ENCODE measurements around the gene PAAF1.

PAAF1 gene

GRCh38 chr11:73949246-73949645, 72.4 kb downstream of the PAAF1 start:
- DNase-seq (ENCODE audit: low read depth), result no peak
- no peak for TF ChIP-seq CTCF (conservative IDR thresholded peaks at IDR 0.05; ENCODE audit: control insufficient read depth, insufficient read depth, low read depth, low read length)
- H3K4me3 ChIP-seq (ENCODE audit: control insufficient read depth, low read depth, low read length), result no peak overlapping the region

- TF ChIP-seq CTCF (conservative IDR thresholded peaks at IDR 0.05; ENCODE audit: control insufficient read depth, insufficient read depth, low read depth, low read length), result no peak
- no peak overlapping the region for H3K4me3 ChIP-seq (ENCODE audit: control insufficient read depth, low read depth, low read length)
- DNase-seq (ENCODE audit: low read depth), result no peak
These were observed 73.1 kb downstream of the PAAF1 start for GRCh38 chr11:73949912-73950311.

- no peak for TF ChIP-seq CTCF (conservative IDR thresholded peaks at IDR 0.05; ENCODE audit: control insufficient read depth, insufficient read depth, low read depth, low read length)
- DNase-seq (ENCODE audit: low read depth), result peak; percentile 44
These were observed 74.3 kb downstream of the PAAF1 start, which contains the start of gene DNAJB13 for GRCh38 chr11:73950869-73951710. Gene DNAJB13 (plus strand): TSS chr11:73951026. CDS start chr11:73951070, 44 bp downstream.

GRCh38 chr11:73951797-73952196, 75.0 kb downstream of the PAAF1 start:
- no peak for DNase-seq (ENCODE audit: low read depth)
- TF ChIP-seq CTCF (conservative IDR thresholded peaks at IDR 0.05; ENCODE audit: control insufficient read depth, insufficient read depth, low read depth, low read length), result no peak
- H3K4me3 ChIP-seq (ENCODE audit: control insufficient read depth, low read depth, low read length), result no peak overlapping the region

More at GRCh38 chr11:73950869-73951710, 74.3 kb downstream of the PAAF1 start, which contains the start of gene DNAJB13:
- H3K4me3 ChIP-seq (ENCODE audit: control insufficient read depth, low read depth, low read length), result no peak within 1 kb of the TSS

- no peak overlapping the region for H3K4me3 ChIP-seq (ENCODE audit: control insufficient read depth, low read depth, low read length)
- no peak for DNase-seq (ENCODE audit: low read depth)
- TF ChIP-seq CTCF (conservative IDR thresholded peaks at IDR 0.05; ENCODE audit: control insufficient read depth, insufficient read depth, low read depth, low read length), result no peak
These were observed 80.3 kb downstream of the PAAF1 start for GRCh38 chr11:73956876-73957653.

GRCh38 chr11:73957654-73958361, 81.0 kb downstream of the PAAF1 start:
- no peak overlapping the region for H3K4me3 ChIP-seq (ENCODE audit: control insufficient read depth, low read depth, low read length)
- no peak for TF ChIP-seq CTCF (conservative IDR thresholded peaks at IDR 0.05; ENCODE audit: control insufficient read depth, insufficient read depth, low read depth, low read length)
- DNase-seq (ENCODE audit: low read depth), result no peak

All from fibroblast of mammary gland (primary cell).